Immature natural killer cell (primary cell): ENCODE results near the gene CREB3L2. TPM values are rescaled to one million over a fixed set of nuclear protein-coding genes. Genes with fewer than 3 reads are reported as not detected.
"Not testable (repeated sequence)": the region's sequence is repeated elsewhere in the genome, so short reads cannot be mapped to it uniquely, and the experiment has no call there.

Source experiments
- DNase-seq, 3 donors: peaks; one replicate each; pipeline ENCODE4 v3.0.0; 2022; ENCODE audit warnings: mixed read lengths in 1 of 3
- H3K27ac Mint-ChIP-seq, 6 donors: one replicate each; pipeline ENCODE4 v1.8.0; 2020; ENCODE audit warnings: mixed read lengths in 6 of 6, mild to moderate bottlenecking in 5 of 6, inconsistent platforms in 4 of 6, moderate library complexity in 3 of 6
- H3K27me3 Mint-ChIP-seq, 3 donors: one replicate each; pipeline ENCODE4 v1.8.0; 2020 to 2021; ENCODE audit warnings: low read depth in 3 of 3, mild to moderate bottlenecking in 3 of 3, mixed read lengths in 3 of 3, moderate library complexity in 3 of 3, inconsistent platforms in 1 of 3
- H3K36me3 Mint-ChIP-seq, 3 donors: one replicate each; pipeline ENCODE4 v1.8.0; 2020; ENCODE audit warnings: mixed read lengths in 3 of 3, inconsistent platforms in 2 of 3, mild to moderate bottlenecking in 2 of 3
- H3K4me1 Mint-ChIP-seq, 2 donors: one replicate each; pipeline ENCODE4 v1.8.0; 2020; ENCODE audit warnings: inconsistent platforms in 2 of 2, mild to moderate bottlenecking in 2 of 2, mixed read lengths in 2 of 2, moderate library complexity in 1 of 2
- H3K4me3 Mint-ChIP-seq, 5 donors: one replicate each; pipeline ENCODE4 v1.8.0; 2020; ENCODE audit warnings: mild to moderate bottlenecking in 5 of 5, mixed read lengths in 5 of 5, inconsistent platforms in 3 of 5, moderate library complexity in 3 of 5
- H3K9me3 Mint-ChIP-seq, 6 donors: one replicate each; pipeline ENCODE4 v1.8.0; 2020; ENCODE audit warnings: mild to moderate bottlenecking in 6 of 6, mixed read lengths in 6 of 6, inconsistent platforms in 4 of 6, moderate library complexity in 3 of 6
- polyA plus RNA-seq, 3 donors: library from polyadenylated mRNA; unstranded; fragments of 300-500 nt; fragmentation: Illumina TruSeq; gene quantifications; one replicate each; pipeline ENCODE4 v1.2.3, GENCODE V29; 2021

The CREB3L2 gene
- polyA plus RNA-seq, 3 donors from 2014 or later = 10.8 to 21.6 (median 12.6) TPM

DNA sequence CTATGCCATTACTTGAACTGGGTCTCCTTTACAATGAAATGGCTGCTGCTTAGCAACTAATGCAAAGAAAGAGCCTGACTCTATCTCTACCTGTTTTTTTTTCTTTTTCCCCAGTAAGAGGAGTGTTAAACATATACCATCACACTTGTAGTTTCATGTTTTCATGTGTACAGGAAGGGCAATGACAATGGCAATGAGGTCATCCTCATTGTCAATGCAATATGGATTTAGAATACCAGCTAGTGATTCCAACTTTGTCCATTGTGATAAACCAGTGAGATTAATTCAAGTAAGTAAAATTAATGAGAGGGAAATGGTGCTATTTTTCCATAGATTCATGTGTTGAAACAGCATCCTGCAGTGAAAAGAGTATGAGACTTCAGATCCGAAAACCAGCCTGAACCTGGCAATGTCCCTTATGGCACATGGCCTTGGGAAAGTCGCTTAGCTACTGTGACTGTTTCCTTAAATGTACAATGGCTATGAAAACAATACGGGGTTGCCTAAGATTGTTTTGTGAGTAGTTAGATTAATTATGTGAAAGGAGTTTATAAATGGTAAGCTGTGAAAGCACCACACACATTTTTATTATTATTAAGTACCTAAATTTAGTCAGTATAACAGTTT, 166.3 kb downstream of the CREB3L2 start:
- peaks cover 6 to 17% (median 9%) of the 10 kb centered on the region in 6 donors for H3K9me3 Mint-ChIP-seq
- H3K27ac Mint-ChIP-seq = no peak overlapping the region
- no peak overlapping the region for H3K4me3 Mint-ChIP-seq
- peaks cover 2 to 10% (median 8%) of the 10 kb centered on the region in 3 donors for H3K27me3 Mint-ChIP-seq
- no peaks in the 10 kb centered on the region for H3K4me1 Mint-ChIP-seq
- H3K36me3 Mint-ChIP-seq = peaks cover 0 to 4% (median 0%) of the 10 kb centered on the region in 3 donors
- no peak for DNase-seq

DNA sequence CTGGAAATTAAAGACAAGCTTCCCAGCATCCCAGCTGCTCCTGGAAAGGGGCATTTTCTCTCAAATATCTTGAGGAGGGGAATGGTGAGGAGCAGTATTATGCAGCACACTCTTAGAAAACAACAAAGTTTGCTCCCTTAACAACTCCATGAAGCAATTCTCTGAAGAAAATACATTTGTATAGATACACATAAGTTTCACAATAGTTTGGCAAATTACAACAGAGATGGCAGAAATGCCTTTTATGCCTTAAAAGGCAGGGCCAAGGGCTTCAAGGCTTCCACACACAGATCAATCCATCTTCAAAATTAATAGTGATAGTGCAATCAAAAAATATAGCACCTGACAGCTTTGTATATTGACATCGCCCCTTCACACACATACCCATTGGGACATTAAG, 167.3 kb downstream of the CREB3L2 start:
- Mint-ChIP-seq H3K9me3 (peaks cover 7 to 17% (median 9%) of the 10 kb centered on the region in 6 donors), H3K27ac (no peak overlapping the region), H3K4me3 (no peak overlapping the region), H3K4me1 (no peaks in the 10 kb centered on the region), H3K27me3 (peaks cover 2 to 10% (median 4%) of the 10 kb centered on the region in 3 donors), H3K36me3 (peaks cover 0 to 4% (median 0%) of the 10 kb centered on the region in 3 donors)
- no peak for DNase-seq

DNA sequence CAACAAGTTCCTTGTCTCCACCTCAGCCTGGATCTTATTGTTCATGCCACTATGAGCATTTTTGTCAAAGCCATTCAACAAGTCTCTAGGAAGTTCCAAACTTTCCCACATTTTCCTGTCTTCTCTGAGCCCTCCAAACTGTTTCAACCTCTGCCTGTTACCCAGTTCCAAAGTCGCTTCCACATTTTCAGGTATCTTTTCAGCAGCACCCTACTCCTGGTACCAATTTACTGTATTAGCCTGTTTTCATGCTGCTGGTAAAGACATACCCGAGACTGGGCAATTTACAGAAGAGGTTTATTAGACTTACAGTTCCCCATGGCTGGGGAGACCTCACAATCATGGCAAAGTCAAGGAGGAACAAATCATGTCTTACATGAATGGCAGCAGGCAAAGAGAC, 168.9 kb downstream of the CREB3L2 start:
- DNase-seq, H3K36me3 Mint-ChIP-seq, H3K27ac Mint-ChIP-seq, H3K27me3 Mint-ChIP-seq, H3K4me1 Mint-ChIP-seq, H3K4me3 Mint-ChIP-seq: not testable (repeated sequence)
- H3K9me3 Mint-ChIP-seq = peaks cover 7 to 17% (median 9%) of the 10 kb centered on the region in 6 donors

DNA sequence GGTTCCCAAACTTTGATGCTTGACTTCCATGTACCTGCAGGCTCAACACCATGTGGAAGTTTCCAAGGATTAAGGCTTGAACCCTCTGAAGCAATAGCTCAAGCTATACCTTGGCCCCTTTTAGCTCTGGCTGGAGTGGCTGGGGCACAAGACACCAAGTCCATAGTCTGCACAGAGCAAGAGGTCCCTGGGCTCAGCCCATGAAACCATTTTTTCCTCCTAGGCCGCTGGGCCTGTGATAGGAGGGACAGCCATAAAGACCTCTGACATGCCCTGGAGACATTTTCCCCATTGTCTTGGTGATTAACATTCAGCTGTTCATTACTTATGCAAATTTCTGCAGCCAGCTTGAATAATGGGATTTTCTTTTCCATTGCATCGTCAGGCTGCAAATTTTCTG, 169.5 kb downstream of the CREB3L2 start:
- Mint-ChIP-seq H3K9me3 (peaks cover 8 to 17% (median 9%) of the 10 kb centered on the region in 6 donors), H3K4me1 (no peaks in the 10 kb centered on the region), H3K27ac (no peak overlapping the region), H3K27me3 (peaks cover 0 to 10% (median 4%) of the 10 kb centered on the region in 3 donors), H3K4me3 (no peak overlapping the region), H3K36me3 (peaks cover 0 to 4% (median 0%) of the 10 kb centered on the region in 3 donors)
- DNase-seq = no peak

DNA sequence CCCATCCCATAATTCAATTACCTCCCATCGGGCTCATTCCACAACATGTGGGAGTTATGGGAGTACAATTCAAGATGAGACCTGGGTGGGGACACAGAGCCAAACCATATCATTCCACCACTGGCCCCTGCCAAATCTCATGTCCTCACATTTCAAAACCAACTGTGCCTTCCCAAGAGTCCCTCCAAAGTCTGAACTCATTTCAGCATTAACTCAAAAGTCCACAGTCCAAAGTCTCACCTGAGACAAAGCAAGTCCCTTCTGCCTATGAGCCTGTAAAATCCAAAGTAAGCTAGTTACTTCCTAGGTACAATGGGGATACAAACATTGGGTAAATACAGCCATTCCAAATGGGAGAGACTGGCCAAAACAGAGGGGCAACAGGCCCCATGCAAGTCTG, 170.3 kb downstream of the CREB3L2 start:
- H3K4me1 Mint-ChIP-seq, H3K36me3 Mint-ChIP-seq, H3K27me3 Mint-ChIP-seq, DNase-seq, H3K27ac Mint-ChIP-seq, H3K4me3 Mint-ChIP-seq: not testable (repeated sequence)
- peaks cover 8 to 17% (median 9%) of the 10 kb centered on the region in 6 donors for H3K9me3 Mint-ChIP-seq

DNA sequence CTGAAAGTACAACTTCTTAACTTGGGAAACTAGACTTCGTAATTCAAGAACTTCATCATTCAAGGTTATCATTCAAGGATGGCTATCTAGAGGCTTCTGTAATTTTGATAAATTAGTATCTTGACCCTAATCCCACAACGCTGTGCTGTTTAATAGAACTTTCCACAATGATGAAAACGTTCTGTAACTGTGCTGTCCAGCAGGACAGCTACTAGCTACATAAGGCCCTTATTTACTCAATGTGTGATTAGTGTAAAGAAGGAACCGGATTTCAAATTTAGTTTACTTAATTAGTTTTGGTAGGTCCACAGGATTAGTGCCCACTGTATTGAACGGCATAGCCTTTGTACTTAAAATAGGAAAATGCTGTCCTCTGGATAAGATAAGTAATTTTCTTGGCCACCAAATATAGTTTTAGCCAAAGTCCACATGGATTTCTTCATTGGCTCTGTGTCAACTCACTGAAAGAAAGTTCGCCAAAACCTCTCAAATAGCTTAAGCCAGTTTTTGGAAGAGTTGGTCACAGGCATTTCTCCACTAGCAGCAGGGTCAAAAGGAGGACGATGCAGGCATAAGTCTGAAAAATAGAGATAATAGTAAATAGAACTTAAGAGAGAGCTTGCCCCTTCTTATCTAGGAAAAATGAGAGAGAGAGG, 172.4 kb downstream of the CREB3L2 start:
- Mint-ChIP-seq H3K27me3 (peaks cover 0 to 10% (median 3%) of the 10 kb centered on the region in 3 donors), H3K4me3 (no peak overlapping the region), H3K9me3 (peaks cover 6 to 17% (median 10%) of the 10 kb centered on the region in 6 donors), H3K27ac (no peak overlapping the region), H3K4me1 (no peaks in the 10 kb centered on the region), H3K36me3 (peaks cover 0 to 4% (median 0%) of the 10 kb centered on the region in 3 donors)
- no peak for DNase-seq

DNA sequence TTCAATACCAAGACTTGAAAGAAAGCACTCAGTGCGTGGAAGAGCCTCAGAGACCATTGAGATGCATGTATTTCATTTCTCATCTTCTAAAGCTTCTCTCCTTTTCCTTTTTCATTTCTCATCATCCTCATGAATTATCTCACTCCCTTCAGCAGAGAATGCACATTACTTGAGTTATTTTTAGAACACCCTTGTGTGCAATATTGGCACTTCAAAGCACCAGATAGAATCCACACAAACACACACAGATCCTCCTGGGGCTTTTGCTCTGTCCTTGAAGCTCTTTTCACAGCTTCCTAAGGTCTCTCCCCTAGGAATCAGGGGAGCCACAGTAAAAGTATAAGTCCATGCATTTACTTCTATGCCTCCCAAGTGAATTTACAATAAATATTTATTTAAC, 173.4 kb downstream of the CREB3L2 start:
- Mint-ChIP-seq H3K9me3 (peaks cover 6 to 15% (median 9%) of the 10 kb centered on the region in 6 donors), H3K27me3 (peaks cover 0 to 10% (median 3%) of the 10 kb centered on the region in 3 donors), H3K4me1 (no peaks in the 10 kb centered on the region), H3K36me3 (peaks cover 0 to 4% (median 0%) of the 10 kb centered on the region in 3 donors), H3K27ac (no peak overlapping the region), H3K4me3 (no peak overlapping the region)
- DNase-seq = no peak

DNA sequence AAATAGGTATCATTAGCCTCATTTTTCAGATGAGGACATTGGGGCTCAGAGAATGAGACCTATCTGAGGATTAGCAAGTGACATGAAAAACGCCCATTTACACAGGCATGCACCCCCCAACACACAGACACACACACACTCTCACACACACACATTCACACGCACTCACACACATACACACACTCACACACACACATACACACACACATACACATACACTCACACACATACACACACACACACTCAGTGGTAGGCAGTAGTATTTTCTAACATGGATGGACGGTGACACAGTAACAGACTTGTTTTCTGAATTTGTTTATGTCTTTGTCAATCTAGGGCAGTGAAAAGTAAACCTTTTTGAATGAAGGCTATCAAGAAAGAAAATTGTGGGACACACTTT, 176.4 kb downstream of the CREB3L2 start:
- Mint-ChIP-seq H3K4me1 (no peaks in the 10 kb centered on the region), H3K27ac (no peak overlapping the region), H3K9me3 (peaks cover 0 to 2% (median under 1%) of the 10 kb centered on the region in 6 donors), H3K27me3 (peaks cover 2 to 10% (median 3%) of the 10 kb centered on the region in 3 donors), H3K36me3 (no peaks in the 10 kb centered on the region), H3K4me3 (no peak overlapping the region)
- no peak for DNase-seq

Other genes with a start within 250 kb of the CREB3L2 start
- gene DGKI, start 155.1 kb downstream of the CREB3L2 start, polyA plus RNA-seq = not detected
- gene AKR1D1, start 74.4 kb upstream of the CREB3L2 start, polyA plus RNA-seq = not detected